GM18499 (cell line): ENCODE data around the gene FUCA1.
"Not testable (repeated sequence)": the region's sequence is repeated elsewhere in the genome, so short reads cannot be mapped to it uniquely, and the experiment has no call there.

Experiments
- ATAC-seq: cut with Tn5 transposase; IDR thresholded peaks from one replicate; pipeline ENCODE4 v1.9.1; 2021; ENCODE audit warnings: moderate number of reproducible peaks; ENCODE audit not compliant: insufficient read depth, unreplicated experiment

Gene FUCA1

DNA sequence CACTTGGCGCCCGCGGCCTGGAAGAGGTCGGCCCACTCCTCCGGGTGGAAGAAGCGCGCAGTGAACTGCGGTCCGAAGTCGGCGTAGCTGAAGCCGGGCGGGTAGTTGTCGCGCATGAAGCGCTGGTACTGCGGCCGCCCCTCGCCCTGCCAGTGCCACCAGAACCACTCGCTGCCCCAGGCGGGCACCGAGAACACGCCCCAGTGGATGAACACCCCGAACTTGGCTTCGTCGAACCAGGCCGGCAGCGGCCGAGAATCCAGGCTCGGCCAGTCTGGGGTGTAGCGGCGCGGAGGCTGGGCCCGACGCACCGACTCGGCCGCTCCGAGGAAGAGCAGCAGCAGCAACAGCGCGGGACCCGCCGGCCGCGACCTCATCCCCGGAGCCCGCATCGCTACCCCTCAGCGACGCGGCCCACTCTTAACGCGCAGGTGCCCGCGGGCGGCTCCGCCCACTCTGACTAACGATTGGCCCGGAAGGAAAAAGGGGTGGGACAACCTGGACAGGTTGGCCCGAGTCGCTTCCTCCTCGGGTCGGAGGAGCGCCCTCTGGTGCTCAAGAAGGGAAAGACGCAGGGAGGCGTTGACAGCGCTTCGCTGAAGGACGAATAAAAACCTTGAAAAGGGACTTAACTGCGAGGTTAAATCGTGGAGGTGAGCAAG is at the start of gene FUCA1:
TSS of gene FUCA1 (minus strand) at position 396 of the 662 bp plus-strand sequence. CDS start at position 392, 4 bp downstream.
- no peak for ATAC-seq

DNA sequence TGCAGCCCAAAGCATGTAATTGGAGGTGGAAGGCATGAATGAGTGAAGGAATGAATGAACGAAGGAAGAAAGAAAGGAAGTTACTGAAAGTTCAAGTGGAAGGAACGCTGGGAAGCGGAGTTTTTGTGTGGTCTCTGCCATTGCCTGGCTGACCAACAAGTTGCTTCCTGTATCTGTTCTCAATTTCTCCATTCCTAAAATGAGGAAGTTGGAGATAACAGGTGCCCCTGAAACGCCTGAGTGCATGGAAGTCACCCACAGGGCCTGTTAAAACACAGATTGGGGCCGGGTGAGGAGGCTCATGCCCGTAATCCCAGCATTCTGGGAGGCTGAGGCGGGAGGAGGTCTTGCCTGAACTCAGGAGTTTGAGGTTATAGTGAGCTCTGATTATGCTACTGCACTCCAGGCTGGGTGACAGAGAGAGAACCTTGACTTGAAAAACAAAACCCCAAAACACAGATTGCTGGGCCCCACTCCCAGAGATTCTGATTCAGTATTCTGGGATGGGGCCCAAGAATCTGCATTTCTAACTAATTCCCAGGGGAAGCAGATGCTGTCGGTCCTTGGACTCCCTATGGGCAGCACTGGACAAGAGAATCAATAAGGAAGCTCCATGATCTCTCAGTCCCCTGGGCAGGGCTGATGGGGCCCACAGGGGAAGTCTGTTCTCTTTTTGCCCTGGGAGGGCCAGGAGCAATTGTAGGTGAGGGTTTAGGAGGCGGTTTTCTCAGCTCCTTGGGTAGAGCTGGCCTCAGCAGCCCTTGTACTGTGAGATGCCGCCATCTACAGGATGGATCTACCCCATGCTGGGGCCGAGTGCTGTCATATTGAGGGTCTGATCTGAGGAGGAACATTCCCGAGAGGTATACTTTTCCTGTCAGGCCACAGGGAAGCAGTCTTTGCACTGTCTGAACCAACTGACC is 48.4 kb upstream of the FUCA1 start:
- ATAC-seq = no peak

DNA sequence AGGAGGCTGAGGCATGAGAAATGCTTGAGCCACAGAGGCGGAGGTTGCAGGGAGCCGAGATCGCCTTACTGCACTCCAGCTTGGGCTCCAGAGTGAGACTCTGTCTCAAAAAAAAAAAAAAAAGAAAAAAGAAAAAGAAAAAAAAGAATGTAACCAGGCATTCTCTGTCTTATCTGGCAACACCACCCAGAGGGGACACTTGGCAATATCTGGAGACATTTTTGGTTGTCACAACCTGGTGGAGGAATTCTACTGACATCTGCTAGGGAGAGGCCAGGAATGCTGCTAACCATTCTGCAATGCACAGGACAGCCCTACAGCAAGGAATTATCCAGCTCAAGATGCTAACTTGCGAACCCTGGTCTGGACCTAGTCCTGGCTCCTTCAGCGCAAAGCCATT is 47.4 kb upstream of the FUCA1 start:
- no peak for ATAC-seq

DNA sequence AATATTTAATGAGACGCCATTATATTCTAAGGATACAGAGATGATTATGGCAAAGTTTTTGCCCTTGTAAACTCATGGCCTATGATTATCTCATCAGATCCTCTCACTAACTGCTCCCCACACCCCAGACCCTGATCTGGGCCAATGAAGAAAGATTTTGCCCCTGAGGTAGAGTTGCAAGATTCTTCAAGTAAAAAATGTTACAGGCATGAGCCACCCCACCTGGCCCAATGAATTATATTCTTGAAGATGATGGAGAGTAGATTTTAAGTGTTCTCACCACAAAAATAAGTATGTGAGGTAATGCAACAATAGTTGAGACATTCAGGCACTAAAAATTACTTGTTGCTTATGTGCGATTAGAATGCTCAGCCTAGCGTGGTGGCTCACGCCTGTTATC is 46.8 kb upstream of the FUCA1 start:
- ATAC-seq = no peak

DNA sequence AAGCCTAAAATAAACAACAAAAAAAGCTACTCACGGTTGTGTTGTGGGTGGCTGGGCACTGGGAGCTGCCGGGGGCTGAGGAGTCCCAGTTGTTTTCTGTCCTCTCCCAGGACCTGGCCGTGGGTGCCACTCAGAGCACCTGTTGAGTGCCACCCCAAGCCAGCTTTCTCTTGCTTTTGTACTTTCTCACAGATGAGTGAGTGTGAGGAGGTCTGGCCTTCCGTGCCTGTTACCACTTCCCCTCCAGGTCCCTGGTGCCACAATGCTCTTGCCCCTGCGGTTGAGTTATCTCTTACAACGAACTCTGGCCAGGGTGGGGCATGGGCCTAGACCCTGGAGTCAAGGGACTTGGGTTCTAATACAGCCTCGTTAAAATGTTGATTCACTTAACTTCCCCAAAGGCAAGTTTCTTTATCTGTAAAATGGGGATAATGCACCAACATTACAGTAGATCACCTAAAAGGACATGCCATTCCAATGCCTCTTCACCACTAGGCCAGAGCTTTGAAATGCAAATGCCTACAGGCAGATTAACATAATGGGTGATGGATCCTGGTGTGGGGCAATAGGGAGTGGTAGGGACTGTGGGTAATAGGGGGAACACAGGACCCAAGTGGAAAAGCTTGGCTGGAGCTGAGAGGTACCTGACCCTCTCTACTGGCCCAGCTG is 45.3 kb upstream of the FUCA1 start, which contains the start of gene CNR2:
TSS of gene CNR2 (minus strand) at position 151 of the 669 bp plus-strand sequence. CDS start 37,745 bp downstream, outside the sequence.
- ATAC-seq = no peak

DNA sequence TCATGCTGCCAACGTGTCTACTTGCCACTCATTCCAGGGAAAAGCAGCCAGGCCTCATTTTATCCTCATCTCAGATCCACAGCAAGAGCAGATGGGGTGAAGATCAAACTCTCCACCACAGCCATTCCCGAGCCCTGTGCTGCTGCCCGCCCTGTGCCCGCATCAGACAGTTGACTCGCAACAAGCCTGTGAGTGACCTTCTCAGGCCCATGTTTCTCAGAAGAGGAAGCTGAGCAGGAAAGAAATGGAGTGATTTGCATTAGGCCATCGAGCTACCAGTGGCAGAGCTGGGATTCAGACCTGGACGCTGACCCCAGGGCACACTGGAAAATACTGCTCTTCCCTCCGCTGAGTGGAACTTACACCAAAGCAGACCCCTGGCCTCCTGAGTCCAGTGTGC is 43.8 kb upstream of the FUCA1 start:
- ATAC-seq = no peak

DNA sequence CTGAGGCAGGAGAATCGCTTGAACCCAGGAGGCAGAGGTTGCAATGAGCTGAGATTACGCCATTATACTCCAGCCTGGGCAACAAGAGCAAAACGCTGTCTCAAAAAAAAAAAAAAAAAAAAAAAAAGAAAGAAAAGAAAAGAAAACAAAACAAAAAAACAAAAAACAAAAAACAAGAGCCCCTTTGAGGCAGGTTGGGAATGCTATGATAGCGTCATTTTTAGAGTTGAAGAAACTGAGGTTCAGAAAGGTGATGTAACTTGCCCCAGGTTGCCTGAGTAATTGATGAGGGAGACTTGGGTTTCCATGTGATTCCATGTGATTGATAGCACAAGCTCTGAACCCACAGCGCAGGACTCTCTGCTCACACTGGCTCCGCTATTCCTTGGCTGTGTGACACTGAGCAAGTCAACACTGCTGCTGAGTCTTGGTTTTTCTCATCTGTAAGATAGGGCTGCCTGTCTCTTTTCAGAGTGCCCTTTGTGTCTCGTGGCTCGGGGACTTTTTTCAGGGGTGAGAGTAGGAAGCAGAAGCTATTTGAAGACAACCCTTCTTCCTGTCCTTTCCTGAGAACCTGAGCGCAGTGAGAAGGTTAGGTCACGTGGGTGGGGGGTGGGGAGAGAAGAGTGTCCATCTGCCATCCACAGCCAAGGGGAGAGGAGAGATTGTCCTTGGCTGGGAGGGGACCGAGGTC is 42.6 kb upstream of the FUCA1 start:
- ATAC-seq = no peak

DNA sequence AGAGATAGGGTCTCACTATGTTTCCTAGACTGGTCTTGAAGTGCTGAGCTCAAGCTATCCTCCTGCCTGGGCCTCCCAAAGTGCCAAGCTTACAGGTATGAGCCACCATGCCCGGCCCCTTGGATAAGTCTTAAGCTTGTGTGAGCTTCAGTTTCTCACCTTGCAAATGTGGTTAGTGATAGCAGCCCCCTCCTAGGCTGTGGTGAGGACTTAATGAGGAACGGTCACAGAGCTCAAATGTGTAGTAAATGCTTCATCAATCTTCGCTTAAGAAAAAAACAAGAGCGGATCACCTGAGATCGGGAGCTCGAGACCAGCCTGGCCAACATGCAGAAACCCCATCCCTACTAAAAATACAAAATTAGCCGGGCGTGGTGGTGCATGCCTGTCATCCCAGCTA is 42.1 kb upstream of the FUCA1 start:
- no peak for ATAC-seq

DNA sequence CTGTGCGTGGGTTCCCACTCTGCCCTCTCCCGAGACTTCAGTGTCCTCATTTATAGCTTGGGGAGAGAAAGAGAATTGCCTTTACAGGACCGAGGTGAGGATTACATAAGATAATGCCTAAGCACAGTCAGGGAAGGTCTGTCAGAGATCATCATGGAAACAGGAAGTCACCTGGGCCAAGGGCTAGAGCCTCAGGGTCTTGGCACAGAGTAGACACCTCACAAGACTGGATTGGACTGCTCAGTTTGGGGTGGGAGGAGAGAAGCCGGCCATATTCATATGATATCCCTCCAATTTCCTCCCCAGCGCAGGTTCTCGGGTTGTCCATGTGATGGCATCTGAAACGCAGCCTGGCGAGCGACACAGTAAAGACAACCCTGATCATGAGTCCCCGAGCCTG is 41.3 kb upstream of the FUCA1 start:
- ATAC-seq = no peak

DNA sequence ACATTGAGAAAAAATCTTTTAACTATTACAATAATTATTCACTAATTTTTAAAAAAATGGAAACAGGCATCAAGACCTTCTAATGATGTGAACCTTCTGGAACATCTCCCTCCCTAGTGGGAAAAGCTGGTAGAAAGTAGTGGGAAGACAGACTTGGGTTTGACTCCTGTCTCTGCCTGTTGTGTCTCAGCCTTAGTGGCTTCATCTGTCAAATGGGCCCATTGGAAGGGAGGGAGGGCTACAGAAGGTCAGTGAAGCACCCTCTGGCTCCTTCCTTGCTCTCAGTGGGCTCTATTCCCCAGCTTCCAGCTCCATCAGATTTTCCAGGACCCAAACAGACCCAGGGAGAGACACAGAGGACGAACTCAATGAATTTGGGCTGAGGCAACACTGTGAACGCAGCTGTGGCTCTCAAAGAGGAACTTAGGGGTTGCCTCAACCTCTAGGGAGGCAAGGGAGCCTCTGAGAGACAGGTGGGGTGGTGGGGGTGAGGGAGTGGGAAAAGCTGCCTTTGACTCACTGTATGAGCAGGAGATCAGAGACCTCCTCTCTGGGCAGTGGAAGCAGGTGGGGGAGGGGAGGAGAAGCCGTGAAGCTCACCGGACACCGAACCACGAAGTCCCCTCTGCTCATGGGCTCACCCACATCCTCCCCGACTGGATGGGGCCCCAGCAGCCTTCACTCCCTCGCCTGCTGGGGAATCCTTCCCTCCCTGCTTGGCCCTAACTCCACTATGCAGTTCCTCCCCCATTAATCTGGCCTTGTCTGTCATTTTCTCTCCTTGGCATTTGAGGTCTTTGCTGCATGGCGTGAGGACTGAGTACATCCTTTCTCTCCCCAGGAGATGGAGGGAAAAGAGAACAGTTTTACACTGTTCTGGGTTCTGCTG is 40.6 kb upstream of the FUCA1 start:
- ATAC-seq = no peak

DNA sequence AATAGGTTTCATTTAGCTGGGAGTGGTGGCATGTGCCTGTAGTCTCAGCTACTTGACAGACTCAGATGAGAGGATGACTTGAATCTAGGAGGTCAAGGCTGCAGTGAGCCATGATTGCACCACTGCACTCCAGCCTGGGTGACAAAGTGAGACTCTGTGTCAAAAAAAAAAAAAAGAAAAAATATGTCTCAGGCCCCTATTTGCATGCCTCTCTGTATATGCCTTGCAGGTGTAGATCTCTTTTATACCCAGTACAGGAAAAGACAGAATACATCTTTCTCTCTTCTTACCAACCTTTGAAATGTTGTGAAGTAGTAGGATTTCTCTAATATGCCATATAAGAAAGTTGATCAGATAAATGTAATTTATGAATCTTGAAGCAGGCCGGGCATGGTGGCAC is 38.6 kb upstream of the FUCA1 start:
- no peak for ATAC-seq

DNA sequence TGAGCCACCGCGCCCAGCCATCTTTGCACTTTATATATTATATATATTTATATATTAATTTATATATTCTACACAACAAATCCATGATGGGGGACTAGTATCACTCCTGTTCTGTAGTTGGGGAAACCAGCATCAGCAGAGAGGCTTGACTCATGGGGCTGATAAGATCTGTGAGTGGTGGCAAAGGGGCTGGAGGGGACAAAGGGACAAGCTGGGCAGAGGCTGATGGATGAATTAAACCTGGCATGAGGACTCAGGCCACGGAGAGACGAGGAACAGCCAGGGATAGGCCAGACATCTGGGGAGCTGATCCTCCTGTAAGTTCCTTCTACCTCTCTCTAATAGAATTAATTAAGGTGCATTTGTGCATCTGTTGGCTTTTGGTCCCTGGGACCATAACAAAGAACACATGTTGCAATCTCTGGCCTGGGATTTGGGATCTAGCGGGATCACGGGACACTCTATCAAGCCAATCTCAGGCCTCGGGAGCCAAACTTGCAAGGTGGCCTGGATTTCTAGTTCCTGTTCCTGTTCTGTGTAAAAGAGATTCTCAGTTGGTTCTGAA is 37.5 kb upstream of the FUCA1 start:
- no peak for ATAC-seq

DNA sequence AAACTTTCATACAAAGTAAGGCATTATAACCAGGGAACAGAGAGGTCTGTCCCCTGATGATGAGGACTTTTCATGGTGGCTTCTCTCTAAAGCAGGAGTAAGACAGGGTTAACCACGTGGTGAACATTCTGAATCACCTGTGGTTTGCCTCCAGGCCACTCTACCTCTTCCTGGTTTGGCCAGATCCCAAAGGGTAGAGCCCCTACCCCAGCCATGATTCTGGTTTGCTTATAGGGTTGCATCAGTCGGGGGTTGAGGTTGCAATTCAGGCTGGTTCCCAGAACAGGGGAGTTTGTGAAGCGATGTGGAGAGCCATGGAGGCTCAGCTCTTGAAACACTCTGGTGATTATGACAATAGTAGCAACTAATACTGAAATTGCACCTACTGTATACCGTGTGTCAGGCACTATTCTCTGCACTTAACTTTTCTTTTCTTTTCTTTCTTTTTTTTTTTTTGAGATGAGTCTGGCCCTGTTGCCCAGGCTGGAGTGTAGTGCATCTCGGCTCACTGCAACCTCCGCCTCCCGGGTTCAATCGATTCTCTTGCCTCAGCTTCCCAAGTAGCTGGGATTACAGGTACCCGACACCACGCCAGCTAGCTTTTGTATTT is 36.8 kb upstream of the FUCA1 start:
- no peak for ATAC-seq

DNA sequence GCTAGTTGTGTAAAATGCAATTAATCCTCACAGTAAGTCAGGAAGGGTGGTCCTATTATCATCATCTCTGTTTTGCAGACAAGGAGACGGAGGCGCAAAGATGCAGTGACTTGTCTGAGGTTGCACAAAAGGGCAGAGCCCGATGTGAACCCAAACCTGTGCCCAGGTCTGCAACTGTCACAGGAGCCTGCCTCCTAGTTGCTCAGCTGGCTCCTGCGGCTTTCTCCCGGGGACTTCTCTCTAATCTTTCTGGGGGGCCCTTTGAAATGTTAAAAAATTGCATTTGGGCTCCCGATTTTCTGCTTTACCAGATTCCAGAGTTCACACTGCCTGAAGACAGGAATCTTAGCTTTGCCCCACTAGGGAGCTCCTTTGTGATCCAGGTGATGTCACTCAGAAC is 35.7 kb upstream of the FUCA1 start:
- no peak for ATAC-seq

DNA sequence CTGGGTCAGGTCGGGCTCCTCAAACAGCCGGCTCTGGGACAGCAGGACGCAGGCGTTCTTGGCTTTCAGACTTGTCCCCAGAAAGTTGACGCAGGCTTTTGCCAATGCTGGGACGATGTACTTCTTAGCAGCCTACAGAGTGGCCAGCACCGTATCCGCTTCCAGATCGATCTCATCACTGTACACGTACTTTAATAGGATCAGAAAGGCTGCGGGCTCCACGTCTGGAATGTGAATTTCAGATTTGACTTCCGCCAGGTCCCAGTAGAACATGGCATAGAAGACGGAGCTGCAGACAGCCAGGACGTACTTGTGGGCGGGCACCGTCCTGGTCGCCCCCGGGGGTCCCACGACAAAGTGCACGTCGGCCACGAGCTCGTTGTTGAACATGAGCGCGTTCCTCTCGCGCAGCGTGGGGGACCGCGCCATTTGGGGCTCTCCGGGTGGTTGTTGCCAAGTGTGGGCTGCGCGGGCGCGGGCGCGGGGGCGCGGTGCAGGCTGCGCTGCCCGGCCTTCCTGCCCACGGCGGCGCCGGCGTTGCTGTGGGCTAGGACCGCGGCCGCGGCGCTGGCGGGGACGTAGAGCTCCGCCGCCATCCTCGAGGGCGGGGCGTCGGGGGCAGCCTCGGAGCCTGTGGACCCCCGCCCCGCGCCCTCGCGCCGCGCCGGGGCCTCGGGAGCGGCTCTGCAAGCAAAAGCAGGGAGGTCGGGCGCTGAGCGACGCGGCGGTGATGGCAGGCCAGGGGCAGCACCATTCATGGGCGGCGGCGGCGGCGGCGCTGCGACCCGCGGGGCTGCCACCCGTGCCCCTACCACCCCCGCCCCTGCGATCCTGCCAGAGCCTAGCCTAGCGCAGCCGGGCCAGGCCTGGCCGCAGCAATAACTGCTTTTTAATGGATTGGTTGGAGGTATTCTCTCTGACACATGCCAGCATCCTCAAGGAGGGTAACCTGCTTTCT is 34.5 kb upstream of the FUCA1 start:
- no peak for ATAC-seq

DNA sequence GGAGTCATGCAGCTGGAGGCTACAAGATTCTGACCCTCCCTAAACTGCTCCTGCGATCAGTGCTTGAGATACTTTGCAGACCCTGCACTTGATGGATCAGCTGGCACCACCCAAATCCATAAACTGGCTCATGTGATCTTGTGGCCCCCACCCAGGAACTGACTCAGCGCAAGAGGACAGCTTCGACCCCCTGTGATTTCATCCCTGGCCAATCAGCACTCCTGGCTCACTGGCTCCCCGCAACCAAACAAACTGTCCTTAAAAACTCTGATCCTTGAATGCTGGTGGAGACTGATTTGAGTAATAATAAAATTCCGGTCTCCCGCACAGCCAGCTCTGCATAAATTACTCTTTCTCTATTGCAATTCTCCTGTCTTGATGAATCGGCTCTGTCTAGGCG is 31.9 kb upstream of the FUCA1 start:
- ATAC-seq = not testable (repeated sequence)

DNA sequence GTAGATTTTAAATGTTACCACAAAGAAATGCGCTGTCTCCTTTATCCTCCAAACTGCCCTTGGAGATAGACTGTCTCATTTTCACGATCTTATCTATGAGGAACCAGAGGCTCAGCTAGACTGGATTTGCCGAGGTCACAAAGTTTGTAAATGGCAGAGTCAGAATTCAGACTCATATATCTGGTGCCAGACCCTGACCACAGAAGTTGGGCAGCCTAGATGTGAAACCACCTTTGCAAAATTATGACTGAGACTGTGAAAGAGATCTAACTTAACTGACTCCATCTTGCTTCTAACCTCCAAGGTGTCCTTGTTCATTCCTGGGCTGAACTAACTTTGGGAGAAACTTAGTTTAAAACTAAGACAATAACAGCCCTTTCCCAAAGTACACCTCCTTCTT is 31.0 kb upstream of the FUCA1 start:
- ATAC-seq = no peak

DNA sequence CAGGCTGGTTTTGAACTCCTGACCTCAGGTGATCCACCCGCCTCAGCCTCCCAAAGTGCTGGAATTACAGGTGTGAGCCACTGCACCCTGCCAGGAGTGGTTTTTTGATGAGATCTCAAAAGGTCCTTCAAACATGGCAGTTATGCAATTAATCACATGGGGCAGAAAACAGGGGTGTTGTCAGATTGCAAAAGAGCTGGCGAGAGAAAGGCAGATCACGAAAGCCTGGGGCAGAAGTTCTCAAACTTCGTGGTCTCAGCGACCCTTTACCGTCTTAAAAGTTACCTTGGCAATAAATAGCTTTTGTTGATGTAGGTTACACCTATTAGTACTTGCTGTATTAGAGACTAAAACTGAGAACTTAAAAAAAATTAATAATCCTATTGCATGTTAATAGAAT is 29.0 kb upstream of the FUCA1 start:
- no peak for ATAC-seq
